ENCODE measurements around the gene CACNA2D2. TPM values are rescaled to one million over a fixed set of nuclear protein-coding genes. Genes with fewer than 3 reads are reported as not detected.

CACNA2D2 gene
- total RNA-seq, 1 experiment from 2014 or later = 27.7 TPM

DNA sequence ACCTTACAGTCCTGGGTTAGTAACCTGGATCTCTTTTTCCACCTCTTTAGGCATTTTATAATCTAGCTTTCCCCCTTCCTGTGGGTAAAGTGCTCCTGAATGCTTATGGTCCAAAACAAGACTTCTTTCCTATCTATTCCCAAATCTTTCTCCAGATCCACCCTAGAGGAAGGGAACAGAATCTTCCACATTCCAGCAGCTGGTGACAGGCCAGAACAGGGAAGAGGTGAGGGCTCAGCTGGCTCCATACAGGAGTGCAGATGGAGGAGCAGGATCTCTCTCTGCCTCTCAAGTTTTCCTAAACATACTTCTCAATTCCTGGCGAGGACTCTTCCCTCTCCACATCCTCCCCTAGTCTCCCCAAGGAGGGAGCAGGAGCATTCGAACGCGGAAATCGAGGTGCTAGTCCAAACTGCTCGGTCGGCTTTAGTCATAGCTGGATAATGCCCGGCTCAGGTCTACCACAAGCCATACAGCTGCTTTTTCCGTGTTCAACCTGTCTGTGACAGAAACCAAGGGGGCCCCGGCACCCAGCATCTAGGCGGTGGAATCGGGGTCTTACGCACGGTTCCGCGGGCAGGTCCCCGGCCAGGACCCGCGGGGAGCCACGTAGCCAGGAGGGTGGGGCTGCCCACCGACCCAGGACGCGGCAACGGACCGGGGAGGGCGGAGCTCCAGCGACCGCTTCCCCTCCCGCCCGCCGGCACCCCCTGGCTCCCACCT, 166.8 kb downstream of the CACNA2D2 start:
- no CpG with 5 or more reads among the region's 31 CpGs for WGBS (ENCODE audit: extremely low coverage, insufficient read length, low lambda C conversion rate)
- H3K27me3 Mint-ChIP-seq (ENCODE audit: low read depth) = peaks cover 36% of the 10 kb centered on the region
- H3K4me1 Mint-ChIP-seq = peaks cover 29 to 44% of the 10 kb centered on the region in 2 experiments

More for the DNA sequence above, 166.8 kb downstream of the CACNA2D2 start:
- Histone ChIP-seq H3K4me1 (ENCODE audit: insufficient read depth, low read length) (no peaks in the 10 kb centered on the region; the same call in 1 of the 2 replicates), H3K9ac (ENCODE audit: extremely low read depth, insufficient read length, low read length) (peak overlapping the region; percentile 54), H3K4me2 (ENCODE audit: insufficient read depth, insufficient read length, low read length) (peak overlapping the region; percentile 69), H3K14ac (ENCODE audit: insufficient read depth, low read length) (peak overlapping the region; percentile 88), H3T11ph (ENCODE audit: low read length) (no peak overlapping the region), H3K79me2 (ENCODE audit: insufficient read depth, low read length) (peaks cover 5% of the 10 kb centered on the region; the same call in 1 of the 2 replicates), H3K4ac (ENCODE audit: low read depth, low read length) (no peak overlapping the region), H4K5ac (ENCODE audit: insufficient read length, low read depth, low read length) (no peak overlapping the region), H4K20me1 (ENCODE audit: control insufficient read depth, insufficient read depth, insufficient read length) (no peaks in the 10 kb centered on the region), H4K8ac (replicated peaks; ENCODE audit: insufficient read length, low read depth, low read length) (no peak overlapping the region), H2BK120ac (ENCODE audit: low read depth, low read length, poor library complexity, severe bottlenecking) (no peak overlapping the region), H3K79me1 (ENCODE audit: insufficient read depth, low read depth, low read length, poor library complexity, severe bottlenecking) (no peaks in the 10 kb centered on the region), H2BK15ac (ENCODE audit: low read depth, low read length) (no peak overlapping the region), H3K18ac (ENCODE audit: insufficient read length, low read depth, low read length) (peak overlapping the region; percentile 28), H3K27ac (ENCODE audit: insufficient read length, low read depth, low read length) (no peak overlapping the region), H2BK20ac (ENCODE audit: low read depth, low read length, poor library complexity, severe bottlenecking) (no peak overlapping the region), H3K23ac (ENCODE audit: insufficient read length, low read depth, low read length) (no peak overlapping the region), H2AFZ (ENCODE audit: low read length) (no peak overlapping the region), H3K9me3 (ENCODE audit: control insufficient read depth, low read depth, low read length) (no peaks in the 10 kb centered on the region), H3K23me2 (ENCODE audit: insufficient read length, low read depth, low read length, poor library complexity, severe bottlenecking) (peaks cover 24% of the 10 kb centered on the region), H2AK5ac (ENCODE audit: insufficient read length, low read length) (no peak overlapping the region), H4K91ac (ENCODE audit: insufficient read length, low read depth, low read length) (no peak overlapping the region), H2BK12ac (ENCODE audit: insufficient read length, low read depth, low read length) (no peak overlapping the region), H3K56ac (ENCODE audit: insufficient read length, low read depth, low read length) (no peak overlapping the region), H2BK5ac (ENCODE audit: insufficient read length, low read length) (no peak overlapping the region), H3K27me3 (ENCODE audit: insufficient read depth, low read length) (peaks cover 13% of the 10 kb centered on the region; the same call in 1 of the 2 replicates)
- no peak for DNase-seq
- peaks cover 0 to 23% (median 22%) of the 10 kb centered on the region in 3 experiments for H3K36me3 Mint-ChIP-seq (ENCODE audit: insufficient read depth in 1 of 3, low read depth in 3 of 3)
- peak overlapping the region; percentile 22 to 99 (median 97); a peak in 5 of 7 replicates for H3K27ac Mint-ChIP-seq
- TF ChIP-seq, protein P1, sequence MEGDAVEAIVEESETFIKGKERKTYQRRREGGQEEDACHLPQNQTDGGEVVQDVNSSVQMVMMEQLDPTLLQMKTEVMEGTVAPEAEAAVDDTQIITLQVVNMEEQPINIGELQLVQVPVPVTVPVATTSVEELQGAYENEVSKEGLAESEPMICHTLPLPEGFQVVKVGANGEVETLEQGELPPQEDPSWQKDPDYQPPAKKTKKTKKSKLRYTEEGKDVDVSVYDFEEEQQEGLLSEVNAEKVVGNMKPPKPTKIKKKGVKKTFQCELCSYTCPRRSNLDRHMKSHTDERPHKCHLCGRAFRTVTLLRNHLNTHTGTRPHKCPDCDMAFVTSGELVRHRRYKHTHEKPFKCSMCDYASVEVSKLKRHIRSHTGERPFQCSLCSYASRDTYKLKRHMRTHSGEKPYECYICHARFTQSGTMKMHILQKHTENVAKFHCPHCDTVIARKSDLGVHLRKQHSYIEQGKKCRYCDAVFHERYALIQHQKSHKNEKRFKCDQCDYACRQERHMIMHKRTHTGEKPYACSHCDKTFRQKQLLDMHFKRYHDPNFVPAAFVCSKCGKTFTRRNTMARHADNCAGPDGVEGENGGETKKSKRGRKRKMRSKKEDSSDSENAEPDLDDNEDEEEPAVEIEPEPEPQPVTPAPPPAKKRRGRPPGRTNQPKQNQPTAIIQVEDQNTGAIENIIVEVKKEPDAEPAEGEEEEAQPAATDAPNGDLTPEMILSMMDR (conservative IDR thresholded peaks at IDR 0.05) = no peak
- peak overlapping the region; percentile 87 to 92 for H3K4me3 Mint-ChIP-seq
- H3K9me3 Mint-ChIP-seq = no peaks in the 10 kb centered on the region; a peak in 1 of 5 replicates
